ENCODE data around the gene LAMA3.

LAMA3 gene

GRCh38 chr18:23675236-23675635 is 14.0 kb upstream of the LAMA3 start (continued):
- TF ChIP-seq KLF17 (tag by site-specific recombination; IDR thresholded peaks at IDR 0.05) (no peak), ZNF433 (tag by site-specific recombination; IDR thresholded peaks at IDR 0.05; ENCODE audit: low read depth) (no peak)

GRCh38 chr18:23675896-23676295 is 13.4 kb upstream of the LAMA3 start:
- TF ChIP-seq ZXDB (tag by site-specific recombination; IDR thresholded peaks at IDR 0.05): no peak
- TF ChIP-seq ZNF140 (tag by site-specific recombination; IDR thresholded peaks at IDR 0.05): no peak
- TF ChIP-seq SCRT2 (tag by site-specific recombination; IDR thresholded peaks at IDR 0.05): no peak
- no peak for TF ChIP-seq ZNF391 (tag by site-specific recombination; IDR thresholded peaks at IDR 0.05; ENCODE audit: borderline replicate concordance, low read depth)
- no peak for TF ChIP-seq SP2 (tag by site-specific recombination; IDR thresholded peaks at IDR 0.05)
- TF ChIP-seq ZNF146 (tag by site-specific recombination; IDR thresholded peaks at IDR 0.05): no peak
- no peak for TF ChIP-seq IKZF3 (tag by site-specific recombination; IDR thresholded peaks at IDR 0.05)
- TF ChIP-seq GFI1B (tag by site-specific recombination; IDR thresholded peaks at IDR 0.05): no peak
- TF ChIP-seq ZBTB17 (tag by site-specific recombination; IDR thresholded peaks at IDR 0.05): no peak
- no peak for TF ChIP-seq KLF8 (tag by site-specific recombination; IDR thresholded peaks at IDR 0.05)
- no peak overlapping the region for H3K27ac ChIP-seq (ENCODE audit: extremely low read depth, low read depth, low read length)
- no peaks in the 10 kb centered on the region for H3K4me1 ChIP-seq (ENCODE audit: control insufficient read depth, insufficient read depth, low read length)
- ChIA-PET POLR2A (no interaction called here), CTCF (interaction anchor here (1.4 to 2.5 kb wide), 2 partner anchors 11 to 27 kb away, joined by 3 to 9 read pairs; no protein-coding TSS in a partner anchor)
- no peaks in the 10 kb centered on the region for H3K36me3 ChIP-seq (ENCODE audit: control insufficient read depth in 2 of 2, insufficient read depth in 1 of 2, low read length in 2 of 2)
- no peaks in the 10 kb centered on the region for H3K9me3 ChIP-seq (ENCODE audit: control insufficient read depth, insufficient read depth, low read depth, low read length)
- no peak overlapping the region for H3K4me3 ChIP-seq (ENCODE audit: low read depth, low read length)

- Histone ChIP-seq H3K4me1 (ENCODE audit: control insufficient read depth, insufficient read depth, low read length) (no peaks in the 10 kb centered on the region), H3K9me3 (ENCODE audit: control insufficient read depth, insufficient read depth, low read depth, low read length) (no peaks in the 10 kb centered on the region), H3K27ac (ENCODE audit: extremely low read depth, low read depth, low read length) (no peak overlapping the region), H3K36me3 (ENCODE audit: control insufficient read depth in 2 of 2, insufficient read depth in 1 of 2, low read length in 2 of 2) (no peaks in the 10 kb centered on the region), H3K4me3 (ENCODE audit: low read depth, low read length) (no peak overlapping the region)
- ChIA-PET CTCF (interaction anchor here (0.6 to 1.1 kb wide), 5 partner anchors 13 to 67 kb away, joined by 3 to 6 read pairs (median 5); no protein-coding TSS in a partner anchor), POLR2A (no interaction called here)
- TF ChIP-seq KLF16 (tag by site-specific recombination; IDR thresholded peaks at IDR 0.05) (no peak), ZNF560 (tag by site-specific recombination; IDR thresholded peaks at IDR 0.05; ENCODE audit: borderline replicate concordance) (no peak), ZNF132 (tag by site-specific recombination; IDR thresholded peaks at IDR 0.05; ENCODE audit: borderline replicate concordance) (no peak), ATF2 (tag by site-specific recombination; IDR thresholded peaks at IDR 0.05; ENCODE audit: low read depth) (no peak), RBAK (tag by site-specific recombination; IDR thresholded peaks at IDR 0.05) (no peak), PRDM10 (tag by site-specific recombination; IDR thresholded peaks at IDR 0.05) (peak; percentile 55; the same call in 1 of the 2 replicates), ZNF645 (tag by site-specific recombination; IDR thresholded peaks at IDR 0.05) (no peak), GLIS1 (tag by site-specific recombination; IDR thresholded peaks at IDR 0.05) (peak; percentile 18; the same call in 1 of the 2 replicates)
These were observed 7.2 kb upstream of the LAMA3 start for GRCh38 chr18:23682045-23682444.
